Liver (tissue), 3 donors: ENCODE data around the gene AOPEP.

Experiments used
- CTCF ChIP-seq: fragments of 150-350 bp; IDR thresholded peaks from 2 replicates; pipeline ENCODE4 v1.5.1; 2017; ENCODE audit warnings: improper control_type of control experiment, low read depth, low read length; ENCODE audit not compliant: missing input control
- MAX ChIP-seq: IDR thresholded peaks from 2 replicates; pipeline ENCODE4 v1.6.1; 2016; ENCODE audit warnings: antibody characterized with exemption
- SP1 ChIP-seq: IDR thresholded peaks from 2 replicates; pipeline ENCODE4 v1.6.1; 2018; ENCODE audit warnings: antibody characterized with exemption, mild to moderate bottlenecking
- YY1 ChIP-seq: IDR thresholded peaks from 2 replicates; pipeline ENCODE4 v1.6.1; 2016; ENCODE audit warnings: antibody characterized with exemption, mild to moderate bottlenecking
- TF ChIP-seq, protein P1 (sequence below): IDR thresholded peaks from 2 replicates; pipeline ENCODE4 v1.6.1; 2016; ENCODE audit warnings: antibody characterized with exemption, mild to moderate bottlenecking
- donor health status: healthy.
- donor health status: healthy.

- TF ChIP-seq, protein P1, sequence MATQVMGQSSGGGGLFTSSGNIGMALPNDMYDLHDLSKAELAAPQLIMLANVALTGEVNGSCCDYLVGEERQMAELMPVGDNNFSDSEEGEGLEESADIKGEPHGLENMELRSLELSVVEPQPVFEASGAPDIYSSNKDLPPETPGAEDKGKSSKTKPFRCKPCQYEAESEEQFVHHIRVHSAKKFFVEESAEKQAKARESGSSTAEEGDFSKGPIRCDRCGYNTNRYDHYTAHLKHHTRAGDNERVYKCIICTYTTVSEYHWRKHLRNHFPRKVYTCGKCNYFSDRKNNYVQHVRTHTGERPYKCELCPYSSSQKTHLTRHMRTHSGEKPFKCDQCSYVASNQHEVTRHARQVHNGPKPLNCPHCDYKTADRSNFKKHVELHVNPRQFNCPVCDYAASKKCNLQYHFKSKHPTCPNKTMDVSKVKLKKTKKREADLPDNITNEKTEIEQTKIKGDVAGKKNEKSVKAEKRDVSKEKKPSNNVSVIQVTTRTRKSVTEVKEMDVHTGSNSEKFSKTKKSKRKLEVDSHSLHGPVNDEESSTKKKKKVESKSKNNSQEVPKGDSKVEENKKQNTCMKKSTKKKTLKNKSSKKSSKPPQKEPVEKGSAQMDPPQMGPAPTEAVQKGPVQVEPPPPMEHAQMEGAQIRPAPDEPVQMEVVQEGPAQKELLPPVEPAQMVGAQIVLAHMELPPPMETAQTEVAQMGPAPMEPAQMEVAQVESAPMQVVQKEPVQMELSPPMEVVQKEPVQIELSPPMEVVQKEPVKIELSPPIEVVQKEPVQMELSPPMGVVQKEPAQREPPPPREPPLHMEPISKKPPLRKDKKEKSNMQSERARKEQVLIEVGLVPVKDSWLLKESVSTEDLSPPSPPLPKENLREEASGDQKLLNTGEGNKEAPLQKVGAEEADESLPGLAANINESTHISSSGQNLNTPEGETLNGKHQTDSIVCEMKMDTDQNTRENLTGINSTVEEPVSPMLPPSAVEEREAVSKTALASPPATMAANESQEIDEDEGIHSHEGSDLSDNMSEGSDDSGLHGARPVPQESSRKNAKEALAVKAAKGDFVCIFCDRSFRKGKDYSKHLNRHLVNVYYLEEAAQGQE: no peak
- no peak for TF ChIP-seq SP1
- no peak for TF ChIP-seq CTCF
- peak; percentile 77 for TF ChIP-seq YY1
- no peak for TF ChIP-seq MAX
These were observed 196.2 kb downstream of the AOPEP start for GRCh38 chr9:94922691-94923107.
